IPS-11a (cell line): Measurements from ENCODE around the gene CHAD.
A peak's percentile ranks its signal among the peaks of the same experiment; 100 is the strongest.

Experiments used
- H3K4me3 ChIP-seq: one replicate; pipeline ENCODE4 v1.5.1; 2013; ENCODE audit warnings: low read depth, low read length, control low read depth

The CHAD gene, protein sequence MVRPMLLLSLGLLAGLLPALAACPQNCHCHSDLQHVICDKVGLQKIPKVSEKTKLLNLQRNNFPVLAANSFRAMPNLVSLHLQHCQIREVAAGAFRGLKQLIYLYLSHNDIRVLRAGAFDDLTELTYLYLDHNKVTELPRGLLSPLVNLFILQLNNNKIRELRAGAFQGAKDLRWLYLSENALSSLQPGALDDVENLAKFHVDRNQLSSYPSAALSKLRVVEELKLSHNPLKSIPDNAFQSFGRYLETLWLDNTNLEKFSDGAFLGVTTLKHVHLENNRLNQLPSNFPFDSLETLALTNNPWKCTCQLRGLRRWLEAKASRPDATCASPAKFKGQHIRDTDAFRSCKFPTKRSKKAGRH

DNA sequence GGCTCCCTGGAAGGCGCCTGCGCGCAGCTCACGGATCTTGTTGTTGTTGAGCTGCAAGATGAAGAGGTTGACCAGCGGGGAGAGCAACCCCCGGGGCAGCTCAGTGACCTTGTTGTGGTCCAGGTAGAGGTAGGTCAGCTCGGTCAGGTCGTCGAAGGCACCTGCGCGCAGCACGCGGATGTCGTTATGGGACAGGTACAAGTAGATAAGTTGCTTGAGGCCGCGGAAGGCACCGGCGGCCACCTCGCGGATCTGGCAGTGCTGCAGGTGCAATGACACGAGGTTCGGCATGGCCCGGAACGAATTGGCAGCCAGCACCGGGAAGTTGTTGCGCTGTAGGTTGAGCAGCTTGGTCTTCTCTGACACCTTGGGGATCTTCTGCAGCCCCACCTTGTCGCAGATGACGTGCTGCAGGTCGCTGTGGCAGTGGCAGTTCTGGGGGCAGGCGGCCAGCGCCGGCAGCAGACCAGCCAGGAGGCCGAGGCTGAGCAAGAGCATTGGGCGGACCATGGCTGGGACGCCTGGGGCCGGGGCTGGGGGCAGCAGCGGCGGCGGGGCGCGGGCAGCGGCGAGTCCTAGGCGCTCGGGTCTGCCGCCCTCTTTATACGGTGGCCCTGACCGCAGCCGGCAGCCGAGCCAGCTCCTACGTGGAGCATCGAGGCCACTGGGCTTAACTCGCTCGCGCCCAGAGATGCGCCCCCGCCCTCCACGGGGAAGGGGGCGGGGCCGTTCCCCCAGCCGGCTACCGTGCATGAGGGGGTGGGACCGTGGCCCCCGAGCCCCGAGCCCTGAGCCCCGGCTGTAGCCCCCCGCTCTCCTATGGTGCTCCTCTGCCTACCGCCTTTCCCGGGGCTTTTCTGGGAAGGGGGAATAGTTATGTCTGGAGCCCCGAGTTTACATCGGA, at the start of gene CHAD:
CHAD (minus strand) TSS at position 577 of the 904 bp plus-strand sequence; CDS start at position 510, 67 bp downstream.
- H3K4me3 ChIP-seq: no peak within 1 kb of the TSS

DNA sequence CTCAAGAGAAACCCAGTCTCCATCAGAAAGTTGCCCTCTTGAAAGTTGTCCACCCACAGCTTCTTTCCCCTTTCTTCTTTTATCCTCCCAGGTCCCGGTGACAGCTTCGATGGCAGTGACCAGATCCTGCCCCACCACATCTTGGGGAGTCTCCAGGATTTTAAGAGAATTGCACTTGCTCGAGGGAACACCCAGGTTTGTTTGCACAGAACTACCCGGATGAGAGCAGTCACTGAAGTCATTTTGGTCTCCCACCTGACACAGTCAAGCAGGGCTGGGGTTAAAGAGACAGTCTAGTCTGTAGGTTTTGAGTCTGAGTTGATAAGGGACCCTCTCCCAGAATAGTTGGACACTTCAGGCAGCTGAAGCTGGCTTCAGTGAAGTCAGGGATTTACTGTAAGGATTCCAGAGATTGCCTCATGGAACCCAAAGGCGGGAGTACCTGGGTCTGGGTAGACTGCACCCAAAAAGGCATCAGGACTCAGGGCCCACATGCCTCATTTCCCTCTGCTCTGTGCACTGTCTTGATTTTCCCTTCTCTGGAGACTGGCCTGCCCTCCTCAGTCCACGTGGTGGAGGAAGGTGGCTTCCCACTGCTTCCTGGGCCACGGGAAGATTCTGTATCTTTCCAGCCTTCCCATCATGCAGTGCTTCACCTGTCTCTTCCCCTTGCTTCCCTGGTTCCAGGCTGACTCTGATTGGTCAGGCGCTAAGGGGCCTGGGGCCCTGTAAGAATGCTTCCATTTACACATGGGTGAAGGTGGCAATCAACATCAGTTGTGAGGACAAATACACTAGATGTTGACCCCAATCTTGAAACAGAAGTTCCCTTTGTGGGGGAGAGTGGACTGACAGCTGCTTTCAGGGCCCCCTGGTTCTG, 49.1 kb upstream of the CHAD start:
- H3K4me3 ChIP-seq: no peak overlapping the region

DNA sequence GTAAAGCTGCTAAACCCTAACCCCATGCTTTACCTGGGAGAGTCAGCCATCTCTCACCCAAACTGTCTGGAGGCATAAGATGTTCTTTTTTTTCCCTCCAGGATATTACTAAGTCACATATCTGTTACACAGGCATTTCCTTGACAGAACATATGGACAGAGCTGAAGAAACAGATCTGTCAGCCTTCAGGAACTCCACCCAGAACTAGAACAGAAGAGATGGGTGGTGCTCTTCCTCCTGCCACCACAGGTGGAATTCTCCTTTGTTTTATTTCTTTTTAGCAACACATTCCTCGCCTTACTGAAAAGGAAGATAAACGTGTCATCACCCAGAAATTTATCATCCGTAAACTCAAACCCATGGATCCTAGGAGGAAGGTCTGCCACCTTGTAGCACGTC, 48.3 kb upstream of the CHAD start:
- no peak overlapping the region for H3K4me3 ChIP-seq

DNA sequence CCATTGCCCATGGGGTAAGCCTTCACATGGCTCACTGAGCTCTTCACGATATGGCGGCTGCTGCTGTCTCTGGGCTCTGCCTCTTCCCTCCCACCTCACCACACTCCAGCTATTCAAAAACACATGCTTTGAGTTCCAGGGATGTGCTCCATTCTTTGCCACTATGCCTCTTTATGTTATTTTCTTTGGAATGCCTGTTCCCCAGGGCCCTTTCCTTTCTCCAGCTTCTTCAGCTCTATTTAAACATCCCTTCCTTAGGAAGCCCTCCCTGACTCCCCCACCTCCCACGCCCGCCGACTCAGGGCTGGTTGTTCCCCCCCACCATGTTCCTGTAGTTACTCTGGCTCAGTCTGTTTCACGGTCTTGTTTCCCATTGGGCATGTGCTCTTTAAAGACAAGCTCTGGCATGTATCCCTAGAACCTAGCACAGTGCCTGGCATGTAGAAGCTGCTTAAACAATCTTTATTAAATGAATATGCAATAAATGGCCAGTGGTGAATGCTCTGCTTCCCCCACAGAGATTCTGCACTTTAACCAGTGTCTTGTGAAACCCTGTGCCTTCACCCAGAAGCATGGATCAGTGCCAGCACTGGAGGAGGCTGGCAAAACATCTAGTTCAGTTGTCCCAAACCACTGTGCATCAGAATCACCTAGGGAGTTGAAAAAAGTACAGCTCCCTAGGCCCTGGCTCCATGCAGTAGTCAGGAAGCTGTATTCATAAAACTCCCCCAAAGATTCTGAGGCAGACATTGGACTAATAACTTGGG, 46.4 kb upstream of the CHAD start:
- no peak overlapping the region for H3K4me3 ChIP-seq

DNA sequence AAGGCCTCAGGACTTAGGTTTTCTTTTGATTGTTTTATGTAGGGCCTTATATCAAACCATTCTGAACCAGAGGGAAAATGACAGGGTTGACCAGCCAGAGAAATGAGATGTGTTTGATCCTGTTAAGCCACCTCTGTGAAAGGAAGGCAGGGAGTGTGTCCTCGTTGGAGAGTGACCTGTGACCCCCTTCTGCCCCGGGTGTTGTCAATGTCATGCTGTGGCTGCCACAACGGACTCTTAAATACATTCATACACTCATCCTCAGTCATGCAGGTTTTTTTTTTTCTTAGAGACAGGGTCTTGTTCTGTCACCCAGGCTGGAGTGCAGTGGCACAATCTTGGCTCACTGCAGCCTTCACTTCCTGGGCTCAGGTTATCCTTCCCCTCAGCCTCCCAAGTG, 45.7 kb upstream of the CHAD start:
- no peak overlapping the region for H3K4me3 ChIP-seq

DNA sequence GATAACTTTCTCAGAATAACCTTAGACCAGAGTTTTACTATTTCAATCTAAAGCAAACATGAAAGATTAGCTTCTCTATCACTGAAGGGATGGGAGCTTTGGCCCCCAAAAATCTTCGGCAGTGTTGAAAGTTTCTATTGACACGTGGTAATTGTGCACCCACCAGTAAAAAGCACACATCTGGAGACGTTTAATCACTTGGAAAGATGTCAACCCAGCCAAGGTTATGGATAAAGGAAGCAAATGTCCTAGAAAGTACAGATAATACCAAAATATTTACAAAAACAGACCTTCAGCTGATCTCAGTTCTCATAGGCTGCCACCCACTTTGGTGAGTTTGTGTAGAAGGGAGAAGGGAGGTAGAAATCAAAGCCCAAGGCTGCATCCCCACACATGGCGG, 44.8 kb upstream of the CHAD start:
- no peak overlapping the region for H3K4me3 ChIP-seq

DNA sequence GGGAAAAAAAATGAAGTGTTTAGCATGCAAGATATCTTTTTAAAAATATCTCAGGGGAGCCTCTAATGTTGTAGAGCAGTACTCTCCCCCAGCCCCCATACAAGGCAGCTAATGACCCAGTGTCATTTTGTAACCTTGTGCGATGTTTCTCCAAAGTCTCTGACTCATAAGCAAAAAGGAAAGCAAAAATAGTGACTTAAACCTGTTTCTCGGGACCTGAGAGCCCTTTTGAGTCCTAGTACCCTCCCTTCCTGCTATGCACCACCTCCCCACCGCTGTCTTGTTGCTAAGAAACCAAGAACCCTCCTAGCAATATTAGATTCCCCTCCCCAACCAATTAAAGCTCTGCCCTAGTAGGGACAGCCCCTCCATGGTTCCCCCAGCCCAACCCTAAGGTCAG, 42.4 kb upstream of the CHAD start:
- no peak overlapping the region for H3K4me3 ChIP-seq

DNA sequence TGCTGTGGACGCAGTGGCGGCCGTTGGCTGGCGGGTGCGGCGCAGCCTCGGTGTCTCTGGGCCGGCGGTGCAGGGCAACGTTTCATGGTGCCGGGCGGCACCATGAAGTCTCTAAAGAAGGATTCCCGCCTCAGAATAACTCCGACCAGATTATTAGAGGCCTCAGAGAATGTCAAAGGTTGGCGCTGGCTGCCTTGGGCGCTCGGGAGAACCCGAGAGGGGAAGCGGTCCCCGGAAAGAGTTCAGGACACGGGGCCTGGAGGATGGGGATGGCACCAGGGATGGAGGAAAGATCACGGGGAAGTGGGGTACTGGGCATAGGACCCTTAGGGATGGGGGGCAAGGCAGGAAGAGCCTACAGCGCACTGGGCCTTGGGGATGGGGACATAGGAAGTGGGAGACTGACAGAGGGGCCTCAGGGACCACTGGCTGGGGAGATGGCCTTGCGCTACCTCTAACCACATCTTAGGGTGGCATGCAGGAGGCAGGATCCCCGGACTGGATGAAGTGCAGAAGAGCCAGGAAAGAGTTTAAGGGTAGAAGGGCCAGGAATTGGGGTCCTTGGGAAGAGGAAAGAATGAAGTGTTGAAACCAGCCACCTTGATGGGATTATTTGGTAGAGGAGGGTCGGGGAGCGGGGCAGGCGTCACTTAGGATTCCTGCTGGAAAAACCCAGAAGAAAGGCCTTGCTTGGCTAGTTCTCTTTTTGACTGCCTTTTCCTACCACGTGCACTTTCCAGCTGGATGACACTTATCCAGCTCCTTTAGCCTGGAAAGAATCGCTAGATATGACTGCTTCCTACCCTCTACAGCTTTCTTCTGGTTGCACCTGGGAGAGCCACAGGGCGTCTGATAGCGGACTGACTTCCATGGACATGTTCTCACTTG, 40.1 kb upstream of the CHAD start:
- peak overlapping the region; percentile 47 for H3K4me3 ChIP-seq

DNA sequence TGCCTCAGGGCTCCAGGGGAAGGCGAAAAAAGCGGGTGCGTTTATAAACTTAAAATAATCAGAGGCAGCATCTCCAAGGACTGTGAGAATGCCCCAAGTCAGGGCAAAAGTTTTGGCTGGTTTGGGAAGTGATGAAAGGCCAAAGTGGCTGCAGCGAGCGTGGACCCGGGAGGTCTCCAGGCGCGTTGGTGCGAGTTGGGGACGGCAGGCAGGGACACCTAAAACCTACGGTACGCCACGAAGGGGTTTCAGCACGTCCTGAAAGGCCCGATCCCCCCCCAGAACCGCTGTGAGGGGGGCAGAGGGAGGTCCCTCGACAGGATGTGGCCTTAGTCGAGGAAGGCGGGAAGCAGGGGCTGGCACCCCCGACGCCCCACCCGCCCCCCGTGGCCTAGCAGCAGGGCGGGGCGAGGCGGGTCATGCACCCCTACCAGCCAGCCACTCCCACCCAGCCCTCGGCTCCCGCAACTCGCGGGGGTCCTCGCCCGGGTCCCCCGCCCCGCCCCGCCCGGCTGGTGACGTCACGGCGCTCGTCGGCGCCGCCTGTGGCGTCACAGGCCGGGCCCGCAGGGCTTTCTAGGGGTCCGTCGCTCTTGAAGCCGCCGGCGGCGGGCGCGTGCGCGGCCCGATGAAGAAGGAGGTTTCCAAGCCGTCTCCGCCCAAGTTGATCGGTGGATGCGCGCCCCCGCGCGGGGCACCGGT, 39.3 kb upstream of the CHAD start, which contains the start of gene MYCBPAP:
MYCBPAP (plus strand) TSS at position 569 of the 702 bp plus-strand sequence. CDS start 236 bp downstream, outside the sequence.
- peak within 1 kb of the TSS; percentile 47 for H3K4me3 ChIP-seq

DNA sequence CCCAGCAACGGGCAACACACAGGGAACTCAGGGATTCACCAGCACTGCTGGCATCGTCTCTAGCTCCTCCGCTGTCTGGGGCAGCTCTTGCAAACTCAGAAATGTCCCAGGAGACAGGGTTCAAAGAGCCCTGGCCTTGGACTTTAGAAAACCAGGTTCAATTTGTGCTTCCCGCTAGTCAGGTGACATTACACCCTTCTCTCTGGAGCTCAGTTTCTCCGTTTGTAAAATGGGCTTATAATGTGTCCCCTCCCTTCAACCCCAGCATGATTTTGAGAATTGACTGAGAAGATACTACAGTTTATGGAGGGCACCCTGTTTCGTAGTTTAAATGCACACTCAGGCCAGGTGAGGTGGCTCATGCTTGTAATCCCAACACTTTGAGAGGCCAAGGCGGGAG, 37.6 kb upstream of the CHAD start:
- H3K4me3 ChIP-seq: no peak overlapping the region

DNA sequence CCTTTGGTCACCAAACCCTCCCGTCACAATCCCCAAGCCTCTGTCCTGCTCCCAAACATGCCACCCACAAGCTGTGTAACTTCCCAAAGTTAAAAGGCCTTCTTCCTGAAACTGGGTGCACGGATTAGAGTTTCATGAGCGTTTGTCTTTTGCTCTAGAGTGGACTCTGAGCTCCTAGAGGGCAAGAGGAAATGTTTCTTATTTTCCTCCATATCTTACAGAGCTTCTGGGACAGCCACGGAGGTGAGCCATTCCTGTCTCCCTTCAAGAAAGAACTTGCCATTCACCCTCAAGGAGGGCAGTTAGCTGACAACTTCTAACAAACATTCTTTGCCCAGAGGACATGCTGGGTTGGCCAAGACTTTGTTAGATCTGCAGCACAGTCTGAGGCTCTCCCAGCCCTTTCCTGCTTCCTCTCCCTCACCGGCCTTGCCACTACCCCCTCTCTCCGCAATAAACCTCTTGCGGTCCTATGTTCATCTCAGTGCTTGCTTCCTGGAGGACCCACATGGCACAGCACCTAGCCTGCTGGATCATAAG, 37.0 kb upstream of the CHAD start:
- H3K4me3 ChIP-seq: no peak overlapping the region

DNA sequence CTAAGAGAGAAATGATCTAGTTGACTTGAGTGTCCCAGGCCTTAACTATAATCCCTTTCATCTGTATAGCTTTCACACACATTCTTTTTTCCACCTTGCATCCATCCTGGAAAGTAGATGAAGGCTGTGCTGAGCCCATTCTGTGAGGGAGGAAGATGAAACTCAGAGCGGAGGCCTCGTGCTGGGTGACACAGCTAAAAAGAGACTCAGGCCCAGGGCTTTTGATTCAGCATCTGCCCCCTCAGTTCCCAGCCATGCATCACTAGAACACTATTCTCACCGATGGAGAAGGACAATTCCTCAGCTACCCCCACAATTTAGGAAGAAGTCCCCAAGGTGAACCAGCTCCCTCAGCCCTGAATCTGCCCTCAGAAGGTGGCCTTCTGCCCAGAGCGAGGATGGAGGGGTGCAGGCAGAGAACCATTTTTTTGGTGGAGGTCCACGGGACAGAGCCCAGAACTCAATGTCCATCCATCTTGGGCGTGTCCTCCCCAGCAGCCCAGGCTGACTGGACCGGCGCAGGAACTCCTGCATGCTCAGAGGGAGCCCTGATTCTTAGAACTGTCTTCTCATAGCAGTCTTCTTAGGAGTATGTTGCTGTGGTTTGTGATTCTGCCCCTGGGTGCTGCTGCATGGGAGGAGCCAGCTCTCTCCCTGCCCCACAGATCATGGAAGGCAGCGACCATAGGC, 33.8 kb upstream of the CHAD start:
- H3K4me3 ChIP-seq: no peak overlapping the region

DNA sequence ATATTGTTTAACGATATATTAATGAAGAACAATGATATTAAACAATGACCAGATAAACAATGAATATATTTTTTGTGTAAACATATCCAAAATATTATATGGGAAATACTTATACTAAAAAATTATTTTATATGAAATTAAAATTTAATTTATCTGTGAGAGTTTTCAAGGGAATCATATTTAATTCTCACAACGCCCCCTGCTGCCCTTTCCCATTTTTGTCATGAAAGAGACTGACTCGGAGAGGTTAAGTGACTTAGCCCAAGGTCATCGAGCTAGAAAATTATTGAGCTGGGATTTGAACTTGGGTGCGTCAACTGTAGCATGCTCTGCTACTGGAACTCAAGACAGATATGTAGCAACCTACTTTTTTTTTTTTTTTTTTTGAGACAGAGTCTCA, 32.4 kb upstream of the CHAD start:
- H3K4me3 ChIP-seq: no peak overlapping the region

DNA sequence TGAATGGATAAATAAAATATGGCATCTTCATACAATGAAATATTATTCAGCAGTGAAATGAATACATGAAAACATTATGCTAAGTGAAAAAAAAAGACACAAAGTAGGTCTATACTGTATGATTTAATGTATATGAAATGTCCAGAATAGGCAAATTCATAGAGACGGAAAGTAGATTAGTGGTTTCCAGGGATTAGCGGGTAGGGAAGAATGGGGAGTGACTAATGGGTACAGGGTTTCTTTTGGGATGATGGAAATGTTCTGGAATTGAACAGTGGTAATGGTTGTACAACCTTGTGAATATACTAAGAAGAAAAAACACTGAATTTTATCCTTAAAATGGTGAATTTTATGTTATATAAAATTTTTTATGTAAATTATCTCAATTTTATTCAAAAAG, 31.0 kb upstream of the CHAD start:
- H3K4me3 ChIP-seq: no peak overlapping the region

DNA sequence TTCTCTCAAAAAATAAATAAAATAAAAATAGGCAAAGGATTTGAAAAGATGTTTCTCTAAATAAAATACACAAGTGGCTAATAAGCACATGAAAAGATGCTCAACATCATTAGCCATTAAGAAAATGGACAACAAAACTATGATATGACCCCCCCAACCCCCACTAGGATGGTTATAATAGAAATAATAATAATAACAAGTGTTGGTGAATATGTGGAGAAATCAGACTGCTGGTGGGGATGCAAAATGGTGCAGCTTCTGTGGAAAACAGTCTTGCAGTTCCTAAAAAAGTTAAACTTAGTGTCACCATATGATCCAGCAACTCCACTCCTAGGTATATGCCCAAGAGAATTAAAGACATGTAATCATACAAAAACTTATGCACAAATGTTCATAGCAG, 30.6 kb upstream of the CHAD start:
- H3K4me3 ChIP-seq: no peak overlapping the region

DNA sequence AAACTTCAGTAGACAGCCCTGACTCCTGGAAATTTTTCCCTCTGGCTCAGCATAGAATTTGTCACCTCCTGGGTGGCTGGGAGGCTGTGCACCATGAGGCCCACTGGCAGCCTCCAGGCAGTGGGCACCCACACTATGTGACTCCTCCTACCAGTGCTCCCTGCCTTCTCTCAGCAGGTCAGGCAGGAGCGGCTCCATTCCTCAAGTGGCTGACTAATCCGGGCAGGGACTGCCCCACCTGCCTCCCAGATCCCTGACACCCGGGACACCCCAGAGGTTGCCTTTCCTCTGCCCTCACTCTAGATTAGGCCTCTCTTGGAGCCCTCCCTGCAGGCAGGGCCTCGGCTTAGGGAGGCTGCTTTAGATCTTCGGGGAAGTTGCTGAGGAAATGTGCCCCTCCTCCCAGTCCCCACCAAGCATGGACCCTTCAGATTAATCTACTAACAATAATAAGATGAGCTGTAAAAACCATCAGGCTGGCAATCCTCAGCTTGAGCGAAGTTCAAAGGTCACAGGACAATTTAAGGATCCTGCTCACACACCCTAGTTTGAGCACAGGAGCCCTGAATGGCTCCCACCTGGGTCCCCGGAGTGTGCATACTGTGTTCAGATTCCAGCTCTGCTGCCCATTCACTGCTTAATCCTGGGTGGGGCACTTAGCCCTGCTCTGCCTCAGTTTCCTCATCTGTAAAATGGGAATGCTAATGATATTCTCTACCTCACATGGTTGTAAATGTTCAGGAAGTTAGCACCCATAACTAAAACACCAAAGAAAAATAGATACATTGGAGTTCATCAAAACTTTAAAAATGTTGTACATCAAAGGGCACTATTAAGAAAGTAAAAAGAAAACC, 29.6 kb upstream of the CHAD start:
- H3K4me3 ChIP-seq: no peak overlapping the region

DNA sequence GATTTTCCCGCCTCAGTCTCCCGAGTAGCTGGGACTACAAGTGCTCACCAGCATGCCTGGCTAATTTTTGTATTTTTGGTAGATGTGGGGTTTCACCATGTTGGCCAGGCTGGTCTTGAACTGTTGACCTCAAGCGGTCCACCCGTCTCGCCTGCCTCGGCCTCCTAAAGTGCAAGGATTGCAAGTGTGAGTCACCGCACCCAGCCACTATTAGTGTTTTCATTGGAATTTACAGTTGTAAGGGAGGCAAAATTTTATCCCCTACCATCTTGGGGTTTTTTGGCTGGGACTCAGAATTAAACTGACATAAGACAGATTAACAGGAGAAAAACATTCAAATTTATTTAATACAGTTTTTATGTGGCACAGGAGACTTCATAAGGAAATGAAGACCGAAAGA, 27.2 kb upstream of the CHAD start:
- H3K4me3 ChIP-seq: no peak overlapping the region
